PFSK-1 (cell line): ENCODE data around the gene PDE3B.

Experiments
- POLR2AphosphoS5 ChIP-seq: IDR thresholded peaks from 2 replicates; pipeline ENCODE4 v1.6.1; 2012; ENCODE audit warnings: low read depth, mild to moderate bottlenecking, control low read depth, low read length, moderate library complexity
- TAF1 ChIP-seq: IDR thresholded peaks from 2 replicates; pipeline ENCODE4 v1.6.1; 2012; ENCODE audit warnings: low read length, control low read depth, borderline replicate concordance; ENCODE audit not compliant: insufficient read depth

DNA sequence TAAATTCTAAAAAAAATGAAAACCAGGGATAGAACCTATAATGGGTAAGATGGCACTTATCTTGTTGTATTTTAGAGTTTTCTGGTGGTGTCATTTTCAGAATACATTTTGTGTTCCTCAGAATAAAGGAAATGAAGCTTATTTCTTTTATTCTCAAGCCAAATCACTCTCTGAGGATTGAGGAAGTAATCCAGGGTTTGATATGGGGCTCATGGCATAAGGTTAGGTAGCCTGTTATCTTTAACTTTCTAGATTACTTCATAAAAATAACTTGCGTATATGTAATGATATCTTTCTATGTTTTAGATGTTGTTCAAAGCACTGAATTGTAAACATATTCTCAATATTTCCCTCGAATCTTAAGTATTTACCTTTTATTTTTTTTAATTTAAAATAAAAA lies 33.5 kb downstream of the PDE3B start:
- no peak for TF ChIP-seq POLR2AphosphoS5
- no peak for TF ChIP-seq TAF1
